ENCODE results near the gene SYNGR2.

Gene SYNGR2

GRCh38 chr17:78173097-78173715 lies 4.8 kb downstream of the SYNGR2 start:
- no peaks in the 10 kb centered on the region for H3K27me3 ChIP-seq (ENCODE audit: insufficient read depth, poor library complexity, severe bottlenecking)
- ATAC-seq (ENCODE audit: low read depth) (no peak), DNase-seq (ENCODE audit: low spot score) (no peak)
- H3K4me3 ChIP-seq (ENCODE audit: severe bottlenecking): no peak overlapping the region
- no peak for TF ChIP-seq CTCF (IDR thresholded peaks at IDR 0.05; ENCODE audit: poor library complexity, severe bottlenecking)
- H3K9me3 ChIP-seq (ENCODE audit: severe bottlenecking): no peaks in the 10 kb centered on the region
- H3K36me3 ChIP-seq (ENCODE audit: low read depth): peaks cover 68% of the 10 kb centered on the region
- peaks cover 4% of the 10 kb centered on the region for H3K4me1 ChIP-seq (ENCODE audit: insufficient read depth, poor library complexity, severe bottlenecking)
- H3K27ac ChIP-seq (ENCODE audit: poor library complexity, severe bottlenecking): peak overlapping the region; percentile 12

GRCh38 chr17:78174346-78174869 lies 6.0 kb downstream of the SYNGR2 start:
- DNase-seq (ENCODE audit: low spot score): no peak
- Histone ChIP-seq H3K9me3 (ENCODE audit: severe bottlenecking) (no peaks in the 10 kb centered on the region), H3K36me3 (ENCODE audit: low read depth) (peaks cover 80% of the 10 kb centered on the region), H3K4me3 (ENCODE audit: severe bottlenecking) (no peak overlapping the region), H3K27me3 (ENCODE audit: insufficient read depth, poor library complexity, severe bottlenecking) (no peaks in the 10 kb centered on the region), H3K27ac (ENCODE audit: poor library complexity, severe bottlenecking) (peak overlapping the region; percentile 12), H3K4me1 (ENCODE audit: insufficient read depth, poor library complexity, severe bottlenecking) (peaks cover 4% of the 10 kb centered on the region)
- ATAC-seq (ENCODE audit: low read depth): 0 out of 3 replicates have a peak, but pooled peaks have one; percentile 7
- no peak for TF ChIP-seq CTCF (IDR thresholded peaks at IDR 0.05; ENCODE audit: poor library complexity, severe bottlenecking)

GRCh38 chr17:78174870-78175642 lies 6.7 kb downstream of the SYNGR2 start:
- H3K4me1 ChIP-seq (ENCODE audit: insufficient read depth, poor library complexity, severe bottlenecking): peaks cover 7% of the 10 kb centered on the region
- peaks cover 86% of the 10 kb centered on the region for H3K36me3 ChIP-seq (ENCODE audit: low read depth)
- H3K27ac ChIP-seq (ENCODE audit: poor library complexity, severe bottlenecking): peak overlapping the region; percentile 12
- H3K4me3 ChIP-seq (ENCODE audit: severe bottlenecking): no peak overlapping the region
- H3K9me3 ChIP-seq (ENCODE audit: severe bottlenecking): no peaks in the 10 kb centered on the region
- ATAC-seq (ENCODE audit: low read depth): no peak
- TF ChIP-seq CTCF (IDR thresholded peaks at IDR 0.05; ENCODE audit: poor library complexity, severe bottlenecking): peak; percentile 22
- DNase-seq (ENCODE audit: low spot score): no peak
- no peaks in the 10 kb centered on the region for H3K27me3 ChIP-seq (ENCODE audit: insufficient read depth, poor library complexity, severe bottlenecking)

- Histone ChIP-seq H3K27ac (ENCODE audit: poor library complexity, severe bottlenecking) (no peak overlapping the region), H3K27me3 (ENCODE audit: insufficient read depth, poor library complexity, severe bottlenecking) (no peaks in the 10 kb centered on the region), H3K4me3 (ENCODE audit: severe bottlenecking) (no peak overlapping the region), H3K36me3 (ENCODE audit: low read depth) (peaks cover 90% of the 10 kb centered on the region), H3K9me3 (ENCODE audit: severe bottlenecking) (no peaks in the 10 kb centered on the region), H3K4me1 (ENCODE audit: insufficient read depth, poor library complexity, severe bottlenecking) (peaks cover 7% of the 10 kb centered on the region)
- no peak for TF ChIP-seq CTCF (IDR thresholded peaks at IDR 0.05; ENCODE audit: poor library complexity, severe bottlenecking)
- ATAC-seq (ENCODE audit: low read depth) (no peak), DNase-seq (ENCODE audit: low spot score) (no peak)
Observed at GRCh38 chr17:78175643-78175981, 7.2 kb downstream of the SYNGR2 start.

Data from RWPE2 (cell line).